PC-9 (cell line): Measurements from ENCODE around the gene STUM. TPM values are rescaled to one million over a fixed set of nuclear protein-coding genes. Genes with fewer than 3 reads are reported as not detected.

Experiments
- BruUV-seq: library from RNA; stranded (reverse); fragments of 400-500 nt; replicated peaks from 2 replicates; lab custom pipeline; 2021; lab: Mats Ljungman, UMichigan
- CTCF ChIA-PET: fragments of 300-600 bp; sonication (Branson Sonifier 250); formaldehyde crosslinking; loops from one replicate; lab custom pipeline; 2022; ENCODE audit warnings: antibody characterized with exemption; lab: Charles Lee
- POLR2A ChIA-PET: fragments of 300-600 bp; sonication (Branson Sonifier 250); formaldehyde crosslinking; loops from one replicate; lab custom pipeline; 2022; ENCODE audit warnings: antibody characterized with exemption; ENCODE audit not compliant: unreplicated experiment; lab: Charles Lee
- DNase-seq, 2 experiments: peaks; one replicate each; pipeline versions ENCODE4 v3.0.0 to v3.0.0-alpha.2; 2015 to 2022; ENCODE audit warnings: mixed read lengths in 1 of 2
- H2AFZ ChIP-seq: fragments of 200-600 bp; sonication (generic); 2 replicates; pipeline ENCODE4 v1.8.1; 2017; ENCODE audit warnings: antibody characterized with exemption
- H3F3A ChIP-seq: fragments of 200-600 bp; sonication (generic); 2 replicates; pipeline ENCODE4 v1.8.1; 2017; ENCODE audit warnings: antibody characterized with exemption, mild to moderate bottlenecking, low read depth; ENCODE audit not compliant: insufficient read depth
- H3K27ac ChIP-seq: fragments of 200-600 bp; sonication (generic); 2 replicates; pipeline ENCODE4 v1.6.1; 2016; ENCODE audit warnings: mixed run types
- H3K27me3 ChIP-seq: fragments of 200-600 bp; sonication (generic); 2 replicates; pipeline ENCODE4 v1.6.1; 2016; ENCODE audit warnings: low read depth, mixed run types; ENCODE audit not compliant: insufficient read depth
- H3K36me3 ChIP-seq: fragments of 200-600 bp; sonication (generic); 2 replicates; pipeline ENCODE4 v1.6.1; 2016; ENCODE audit warnings: low read depth, mixed run types
- H3K4me1 ChIP-seq: fragments of 200-600 bp; sonication (generic); replicated peaks from 2 replicates; pipeline ENCODE4 v1.6.1; 2016; ENCODE audit warnings: mixed run types; ENCODE audit not compliant: insufficient read depth
- H3K4me2 ChIP-seq: fragments of 200-600 bp; sonication (generic); 2 replicates; pipeline ENCODE4 v1.6.1; 2017; ENCODE audit warnings: mixed run types
- H3K4me3 ChIP-seq: fragments of 200-600 bp; sonication (generic); 2 replicates; pipeline ENCODE4 v1.6.1; 2016; ENCODE audit warnings: mixed run types
- H3K79me2 ChIP-seq: fragments of 200-600 bp; sonication (generic); 2 replicates; pipeline ENCODE4 v1.6.1; 2017; ENCODE audit warnings: low read depth, mixed run types
- H3K9me2 ChIP-seq: fragments of 200-600 bp; sonication (generic); 2 replicates; pipeline ENCODE4 v1.8.1; 2017; ENCODE audit warnings: mild to moderate bottlenecking; ENCODE audit not compliant: insufficient read depth
- H3K9me3 ChIP-seq: fragments of 200-600 bp; sonication (generic); 2 replicates; pipeline ENCODE4 v1.8.1; 2016; ENCODE audit warnings: low read depth; ENCODE audit not compliant: insufficient read depth
- H4K20me1 ChIP-seq: fragments of 200-600 bp; sonication (generic); 2 replicates; pipeline ENCODE4 v1.8.1; 2017; ENCODE audit not compliant: insufficient read depth
- EZH2 ChIP-seq: fragments of 200-600 bp; sonication (generic); IDR thresholded peaks from 2 replicates; pipeline ENCODE4 v1.8.0; 2017; ENCODE audit warnings: antibody characterized with exemption, low read depth
- intact Hi-C: fragments of 100-400 bp; cut with micrococcal nuclease; formaldehyde crosslinking; loops from one replicate; pipeline ENCODE4 v1.10.0; 2022; ENCODE audit not compliant: unreplicated experiment
- total RNA-seq: library from RNA; stranded (reverse); gene quantifications from 2 replicates; pipeline ENCODE4 v1.2.3, GENCODE V29; 2021
- TF ChIP-seq, protein P1 (sequence below): fragments of 200-600 bp; sonication (generic); conservative IDR thresholded peaks from 2 replicates; pipeline ENCODE4 v1.6.1; 2017; ENCODE audit warnings: mixed run types, antibody characterized with exemption, mild to moderate bottlenecking, moderate library complexity

The STUM gene
- total RNA-seq, 1 experiment from 2014 or later: not detected

DNA sequence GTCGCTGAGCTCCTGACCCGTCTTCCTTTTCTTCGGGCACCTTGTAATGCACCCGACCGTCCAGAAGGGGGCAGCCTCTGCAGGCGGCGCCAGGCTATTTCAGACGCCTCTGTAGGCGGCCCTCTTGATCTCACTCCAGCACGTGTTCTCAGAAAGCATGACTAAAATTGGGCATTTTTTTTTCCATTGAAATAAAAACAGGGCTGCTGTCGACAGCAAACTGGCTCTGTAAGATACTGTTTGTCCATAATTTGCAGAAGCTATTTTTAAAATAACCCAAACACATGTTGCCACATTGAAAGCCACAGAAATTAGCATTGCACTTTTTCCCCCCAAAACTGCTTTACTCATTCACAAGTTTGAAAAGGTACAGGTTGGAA, 78.0 kb downstream of the STUM start:
- no peak overlapping the region for H3K27ac ChIP-seq
- H3F3A ChIP-seq: peaks cover 15% of the 10 kb centered on the region; the same call in 1 of the 2 replicates
- intact Hi-C loops: loop anchor here (2.0 to 10.0 kb wide), 5 partner anchors 79 to 810 kb away; partner anchors contain the start of gene STUM
- H3K9me2 ChIP-seq: no peaks in the 10 kb centered on the region
- no peak overlapping the region for H2AFZ ChIP-seq
- no peaks in the 10 kb centered on the region for H3K36me3 ChIP-seq
- peak overlapping the region; percentile 24; the same call in 1 of the 2 replicates for H3K4me2 ChIP-seq
- H3K27me3 ChIP-seq: no peaks in the 10 kb centered on the region
- no peaks in the 10 kb centered on the region for H4K20me1 ChIP-seq
- no peak for TF ChIP-seq EZH2
- TF ChIP-seq, protein P1, sequence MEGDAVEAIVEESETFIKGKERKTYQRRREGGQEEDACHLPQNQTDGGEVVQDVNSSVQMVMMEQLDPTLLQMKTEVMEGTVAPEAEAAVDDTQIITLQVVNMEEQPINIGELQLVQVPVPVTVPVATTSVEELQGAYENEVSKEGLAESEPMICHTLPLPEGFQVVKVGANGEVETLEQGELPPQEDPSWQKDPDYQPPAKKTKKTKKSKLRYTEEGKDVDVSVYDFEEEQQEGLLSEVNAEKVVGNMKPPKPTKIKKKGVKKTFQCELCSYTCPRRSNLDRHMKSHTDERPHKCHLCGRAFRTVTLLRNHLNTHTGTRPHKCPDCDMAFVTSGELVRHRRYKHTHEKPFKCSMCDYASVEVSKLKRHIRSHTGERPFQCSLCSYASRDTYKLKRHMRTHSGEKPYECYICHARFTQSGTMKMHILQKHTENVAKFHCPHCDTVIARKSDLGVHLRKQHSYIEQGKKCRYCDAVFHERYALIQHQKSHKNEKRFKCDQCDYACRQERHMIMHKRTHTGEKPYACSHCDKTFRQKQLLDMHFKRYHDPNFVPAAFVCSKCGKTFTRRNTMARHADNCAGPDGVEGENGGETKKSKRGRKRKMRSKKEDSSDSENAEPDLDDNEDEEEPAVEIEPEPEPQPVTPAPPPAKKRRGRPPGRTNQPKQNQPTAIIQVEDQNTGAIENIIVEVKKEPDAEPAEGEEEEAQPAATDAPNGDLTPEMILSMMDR: peak; percentile 97
- no peaks in the 10 kb centered on the region for H3K79me2 ChIP-seq
- POLR2A ChIA-PET: interaction anchor here (0.6 kb wide), 1 partner anchor 36 kb away, joined by 3 read pairs; no protein-coding TSS in a partner anchor
- H3K9me3 ChIP-seq: no peaks in the 10 kb centered on the region
- BruUV-seq: no TSS peak
- CTCF ChIA-PET: interaction anchor here (0.6 to 1.1 kb wide), 7 partner anchors 11 to 1117 kb away, joined by 3 to 8 read pairs (median 4); no protein-coding TSS in a partner anchor
- peak; percentile 39 to 73 for DNase-seq
- no peak overlapping the region for H3K4me3 ChIP-seq
- H3K4me1 ChIP-seq: peaks cover 10% of the 10 kb centered on the region; the same call in 1 of the 2 replicates

DNA sequence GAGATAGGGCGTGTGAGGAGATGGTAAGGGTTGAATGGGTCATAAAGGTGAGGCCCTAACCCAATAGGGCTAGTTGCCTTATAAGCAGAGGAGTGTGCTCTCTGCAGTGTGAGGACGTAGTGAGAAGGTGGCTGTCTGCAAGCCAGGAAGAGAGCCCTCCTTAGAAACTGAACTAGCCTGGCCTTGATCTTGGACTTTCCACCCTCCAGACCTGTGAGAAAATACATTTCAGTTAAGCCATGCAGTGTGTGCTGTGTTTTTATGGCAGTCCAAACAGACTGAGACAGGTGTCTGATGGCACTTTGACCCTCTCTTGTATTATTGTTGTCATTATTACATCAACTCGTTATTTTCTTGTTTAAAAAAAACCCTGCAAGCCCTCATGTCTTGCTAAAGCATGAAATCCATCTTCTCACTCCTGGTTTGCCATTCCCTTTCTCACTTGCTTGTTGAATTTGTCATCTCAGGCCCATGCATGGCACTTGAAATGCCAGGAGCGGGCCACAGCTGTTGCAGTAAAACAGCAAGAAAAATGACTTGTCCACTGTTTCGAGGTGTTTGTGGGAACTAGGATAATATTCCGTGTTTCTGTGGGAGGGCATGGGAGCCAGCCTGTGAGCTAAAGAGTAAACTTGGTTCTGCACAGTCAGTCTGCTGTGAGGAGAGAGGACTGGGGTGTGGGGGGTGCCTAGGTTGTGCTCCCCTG, 78.6 kb downstream of the STUM start:
- no peak for DNase-seq
- Histone ChIP-seq H2AFZ (no peak overlapping the region), H3K9me3 (no peaks in the 10 kb centered on the region), H3F3A (peaks cover 15% of the 10 kb centered on the region; the same call in 1 of the 2 replicates), H4K20me1 (no peaks in the 10 kb centered on the region), H3K27ac (no peak overlapping the region), H3K4me2 (no peak overlapping the region), H3K4me1 (peaks cover 10% of the 10 kb centered on the region; the same call in 1 of the 2 replicates), H3K9me2 (no peaks in the 10 kb centered on the region), H3K36me3 (no peaks in the 10 kb centered on the region), H3K27me3 (no peaks in the 10 kb centered on the region), H3K4me3 (no peak overlapping the region), H3K79me2 (no peaks in the 10 kb centered on the region)
- BruUV-seq: no TSS peak
- ChIA-PET CTCF (interaction anchor here (1.0 to 1.1 kb wide), 4 partner anchors 10 to 285 kb away, joined by 3 to 8 read pairs (median 4); no protein-coding TSS in a partner anchor), POLR2A (no interaction called here)
- TF ChIP-seq, protein P1: no peak
- no peak for TF ChIP-seq EZH2
- intact Hi-C loops: loop anchor here (2.0 to 10.0 kb wide), 5 partner anchors 80 to 810 kb away; partner anchors contain the start of gene STUM

DNA sequence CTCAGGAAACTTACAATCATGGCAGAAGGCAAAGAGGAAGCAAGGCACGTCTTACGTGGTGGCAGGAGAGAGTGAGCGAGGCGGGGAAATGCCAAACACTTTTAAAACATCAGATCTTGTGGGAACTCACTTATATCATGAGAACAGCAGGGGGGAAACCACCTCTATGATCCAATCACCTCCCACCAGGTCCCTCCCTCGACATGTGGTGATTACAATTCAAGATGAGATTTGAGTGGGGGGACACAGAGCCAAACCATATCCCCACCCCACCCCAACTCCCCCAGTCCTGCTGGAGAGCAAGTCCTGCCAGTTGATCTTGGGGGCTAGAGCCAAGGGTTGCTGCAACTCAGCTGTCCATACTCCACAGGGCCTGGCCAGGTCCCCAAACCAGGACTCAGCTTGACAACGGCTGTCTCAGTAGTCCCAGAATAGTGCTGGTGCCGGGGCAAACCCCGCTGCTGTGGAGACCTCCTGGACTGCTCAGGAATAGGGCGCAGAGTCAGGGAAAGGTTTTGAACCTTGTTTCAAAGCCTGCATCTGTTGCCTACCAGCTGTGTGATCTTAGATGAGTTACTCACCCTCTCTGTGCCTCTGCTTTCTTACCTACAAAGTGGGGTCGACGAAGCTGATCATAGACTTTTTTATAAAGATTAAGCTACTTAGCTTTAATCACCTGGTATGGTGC, 79.5 kb downstream of the STUM start:
- no peak for TF ChIP-seq EZH2
- TF ChIP-seq, protein P1: no peak
- intact Hi-C loops: loop anchor here (2.0 to 10.0 kb wide), 5 partner anchors 81 to 809 kb away; partner anchors contain the start of gene STUM
- H3K27me3 ChIP-seq: no peaks in the 10 kb centered on the region
- H3K9me2 ChIP-seq: no peaks in the 10 kb centered on the region
- POLR2A ChIA-PET: no interaction called here
- CTCF ChIA-PET: interaction anchor here (0.6 kb wide), 1 partner anchor 72 kb away, joined by 4 read pairs; no protein-coding TSS in a partner anchor
- H3K36me3 ChIP-seq: no peaks in the 10 kb centered on the region
- H3K9me3 ChIP-seq: no peaks in the 10 kb centered on the region
- H2AFZ ChIP-seq: no peak overlapping the region
- peaks cover 15% of the 10 kb centered on the region; the same call in 1 of the 2 replicates for H3F3A ChIP-seq
- no peak overlapping the region for H3K4me2 ChIP-seq
- no peak overlapping the region for H3K27ac ChIP-seq
- H3K79me2 ChIP-seq: no peaks in the 10 kb centered on the region
- no peaks in the 10 kb centered on the region for H4K20me1 ChIP-seq
- H3K4me1 ChIP-seq: peaks cover 10% of the 10 kb centered on the region; the same call in 1 of the 2 replicates
- H3K4me3 ChIP-seq: no peak overlapping the region
- no TSS peak for BruUV-seq
- DNase-seq: no peak
